Measurements from ENCODE around the gene LRRC63.

- no peak for TF ChIP-seq RAD21 (IDR thresholded peaks at IDR 0.05; ENCODE audit: low read length)
- TF ChIP-seq CTCF (conservative IDR thresholded peaks at IDR 0.05; ENCODE audit: low read depth, low read length): no peak
- no peak for TF ChIP-seq POLR2A (IDR thresholded peaks at IDR 0.05; ENCODE audit: low read depth, low read length)
- no peak for TF ChIP-seq SMC3 (IDR thresholded peaks at IDR 0.05; ENCODE audit: low read depth, low read length)
- TF ChIP-seq, protein P1, sequence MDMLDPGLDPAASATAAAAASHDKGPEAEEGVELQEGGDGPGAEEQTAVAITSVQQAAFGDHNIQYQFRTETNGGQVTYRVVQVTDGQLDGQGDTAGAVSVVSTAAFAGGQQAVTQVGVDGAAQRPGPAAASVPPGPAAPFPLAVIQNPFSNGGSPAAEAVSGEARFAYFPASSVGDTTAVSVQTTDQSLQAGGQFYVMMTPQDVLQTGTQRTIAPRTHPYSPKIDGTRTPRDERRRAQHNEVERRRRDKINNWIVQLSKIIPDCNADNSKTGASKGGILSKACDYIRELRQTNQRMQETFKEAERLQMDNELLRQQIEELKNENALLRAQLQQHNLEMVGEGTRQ (IDR thresholded peaks at IDR 0.05; ENCODE audit: low read depth, low read length): no peak
- no peak for TF ChIP-seq NFE2L2 (IDR thresholded peaks at IDR 0.05; ENCODE audit: low read depth, low read length)
- TF ChIP-seq CEBPB (IDR thresholded peaks at IDR 0.05; ENCODE audit: low read depth, low read length): no peak
Observed at GRCh38 chr13:46182491-46182877, 29.2 kb upstream of the LRRC63 start.
